GM12878 (cell line): Measurements from ENCODE around the gene PCYOX1L. TPM values are rescaled to one million over a fixed set of nuclear protein-coding genes. Genes with fewer than 3 reads are reported as not detected.

ENCODE experiments used
- ATAC-seq: fragments of 200-7000 bp; cut with Tn5 transposase; 3 replicates; pipeline ENCODE4 v1.9.1; 2020; ENCODE audit warnings: mild to moderate bottlenecking, moderate library complexity
- BruUV-seq: library from RNA; stranded (reverse); fragments of 400-500 nt; replicated peaks from 2 replicates; lab custom pipeline; 2021; lab: Mats Ljungman, UMichigan
- CTCF ChIA-PET: fragments of 300-600 bp; sonication (Branson Sonifier 250); formaldehyde crosslinking; extraction: SDS; loops from one replicate; lab custom pipeline; 2021; ENCODE audit warnings: inconsistent platforms; lab: Yijun Ruan, JAX
- POLR2A ChIA-PET: fragments of 350-600 bp; formaldehyde crosslinking; extraction: SDS; loops from one replicate; lab custom pipeline; 2021; ENCODE audit warnings: inconsistent platforms; lab: Charles Lee
- RAD21 ChIA-PET: fragments of 300-600 bp; sonication (Branson Sonifier 250); formaldehyde crosslinking; loops from one replicate; lab custom pipeline; 2023; ENCODE audit warnings: antibody characterized with exemption; ENCODE audit not compliant: unreplicated experiment; lab: Charles Lee
- SMC1A ChIA-PET: fragments of 300-600 bp; sonication (Branson Sonifier 250); formaldehyde crosslinking; loops from one replicate; lab custom pipeline; 2023; ENCODE audit not compliant: unreplicated experiment, uncharacterized antibody; lab: Charles Lee
- DNase-seq: peaks from one replicate; pipeline ENCODE4 v3.0.0-alpha.2; 2011; ENCODE audit warnings: low read depth, low spot score
- FAIRE-seq: peaks from 3 replicates; lab custom pipeline; 2011; peaks lifted over from hg19 to GRCh38; lab: Jason Lieb, UNC
- H2AFZ ChIP-seq: 2 replicates; pipeline ENCODE4 v1.6.0; 2011; ENCODE audit warnings: low read depth, low read length, control low read depth; ENCODE audit not compliant: control insufficient read depth
- H3K27ac ChIP-seq: 2 replicates; pipeline ENCODE4 v1.5.1; 2011; ENCODE audit warnings: control low read depth; ENCODE audit not compliant: control insufficient read depth, insufficient read depth
- H3K27me3 ChIP-seq, 2 experiments: replicated peaks in 1 of 2; 2 replicates each; pipeline versions ENCODE4 v1.6.0 to v1.6.1; 2011; ENCODE audit warnings: low read length in 1 of 2; ENCODE audit not compliant: control insufficient read depth in 2 of 2, insufficient read depth in 2 of 2
- H3K36me3 ChIP-seq, 2 experiments: 2 replicates each; pipeline ENCODE4 v1.5.1; 2011; ENCODE audit warnings: low read length in 1 of 2; ENCODE audit not compliant: control insufficient read depth in 2 of 2, insufficient read depth in 2 of 2
- H3K4me1 ChIP-seq: 2 replicates; pipeline ENCODE4 v1.6.1; 2011; ENCODE audit warnings: mild to moderate bottlenecking, low read length, moderate library complexity, mixed read lengths; ENCODE audit not compliant: control insufficient read depth, insufficient read depth
- H3K4me2 ChIP-seq: 2 replicates; pipeline ENCODE4 v1.6.0; 2011; ENCODE audit warnings: control low read depth; ENCODE audit not compliant: control insufficient read depth, insufficient read depth
- H3K4me3 ChIP-seq: fragments of 200-600 bp; sonication (generic); 2 replicates; pipeline ENCODE4 v1.5.1; 2016
- H3K79me2 ChIP-seq: 2 replicates; pipeline ENCODE4 v1.6.0; 2011; ENCODE audit warnings: low read length; ENCODE audit not compliant: control insufficient read depth, insufficient read depth
- H3K9ac ChIP-seq: 2 replicates; pipeline ENCODE4 v1.8.0; 2011; ENCODE audit warnings: low read length, control low read depth, mixed read lengths; ENCODE audit not compliant: control insufficient read depth, insufficient read depth
- H3K9me3 ChIP-seq: replicated peaks from 3 replicates; pipeline ENCODE4 v1.5.1; 2011; ENCODE audit warnings: mild to moderate bottlenecking, low read length; ENCODE audit not compliant: control insufficient read depth, insufficient read depth
- H4K20me1 ChIP-seq: 2 replicates; pipeline ENCODE4 v1.6.0; 2011; ENCODE audit not compliant: control insufficient read depth, insufficient read depth
- ATF7 ChIP-seq: fragments of 450-650 bp; IDR thresholded peaks from 2 replicates; pipeline ENCODE4 v1.6.1; 2016; ENCODE audit warnings: low read depth, mild to moderate bottlenecking
- BRCA1 ChIP-seq: IDR thresholded peaks from 2 replicates; pipeline ENCODE4 v1.6.1; 2011; ENCODE audit warnings: low read depth, low read length, improper control_type of control experiment
- EP300 ChIP-seq, 2 experiments: fragments of 150-350 bp in 1 of 2; IDR thresholded peaks; 2 replicates each; pipeline ENCODE4 v1.6.1; 2011 to 2012; ENCODE audit warnings: low read depth in 2 of 2, low read length in 2 of 2, borderline replicate concordance in 1 of 2, improper control_type of control experiment in 1 of 2, inconsistent platforms in 1 of 2; ENCODE audit not compliant: control insufficient read depth in 1 of 2
- IKZF2 ChIP-seq, 2 experiments: fragments of 450-650 bp; IDR thresholded peaks; 2 replicates each; pipeline ENCODE4 v1.6.1; 2017; ENCODE audit warnings: mild to moderate bottlenecking in 2 of 2, moderate library complexity in 2 of 2
- MXI1 ChIP-seq: fragments of 150-350 bp; IDR thresholded peaks from 2 replicates; pipeline ENCODE4 v1.6.1; 2011; ENCODE audit warnings: low read depth, mild to moderate bottlenecking, inconsistent platforms, low read length, improper control_type of control experiment
- NFIC ChIP-seq: IDR thresholded peaks from 2 replicates; pipeline ENCODE4 v1.6.1; 2012; ENCODE audit warnings: low read depth, mild to moderate bottlenecking, inconsistent platforms, low read length, moderate library complexity
- NFXL1 ChIP-seq: fragments of 450-650 bp; IDR thresholded peaks from 2 replicates; pipeline ENCODE4 v1.6.1; 2017; ENCODE audit warnings: antibody characterized with exemption, mild to moderate bottlenecking, borderline replicate concordance
- NR2F1 ChIP-seq: fragments of 450-650 bp; conservative IDR thresholded peaks from 2 replicates; pipeline ENCODE4 v1.6.1; 2017; ENCODE audit warnings: mild to moderate bottlenecking
- PAX5 ChIP-seq: IDR thresholded peaks from 2 replicates; pipeline ENCODE4 v1.6.1; 2011; ENCODE audit warnings: low read depth, low read length, borderline replicate concordance
- POLR2AphosphoS5 ChIP-seq: IDR thresholded peaks from 2 replicates; pipeline ENCODE4 v1.6.1; 2011; ENCODE audit warnings: mild to moderate bottlenecking, low read length, inconsistent platforms
- RB1 ChIP-seq: fragments of 450-650 bp; formaldehyde crosslinking; IDR thresholded peaks from 2 replicates; pipeline ENCODE4 v1.6.1; 2017; ENCODE audit warnings: mild to moderate bottlenecking, borderline replicate concordance
- TCF3 ChIP-seq: IDR thresholded peaks from 2 replicates; pipeline ENCODE4 v1.6.1; 2012; ENCODE audit warnings: low read depth, mild to moderate bottlenecking, low read length, borderline replicate concordance; ENCODE audit not compliant: insufficient read depth
- ZNF217 ChIP-seq: fragments of 450-650 bp; IDR thresholded peaks from 2 replicates; pipeline ENCODE4 v1.6.1; 2017; ENCODE audit warnings: antibody characterized with exemption, mild to moderate bottlenecking
- WGBS: methylation state at CpG from one replicate; pipeline ENCODE4 v1.1.6; 2016; ENCODE audit warnings: low lambda C conversion rate; ENCODE audit not compliant: insufficient replicate concordance, insufficient coverage; ENCODE audit errors: missing lambda C conversion rate; 5-methylcytosine and 5-hydroxymethylcytosine counted together
- in situ Hi-C: fragments of 300-500 bp; cut with MboI; formaldehyde crosslinking; loops from 9 replicates; pipeline ENCODE4 v1.14.3; 2018; ENCODE audit warnings: mixed read lengths
- intact Hi-C: fragments of 100-400 bp; cut with micrococcal nuclease; formaldehyde crosslinking; loops from one replicate; pipeline ENCODE4 v1.14.2; 2022; ENCODE audit not compliant: unreplicated experiment
- polyA plus RNA-seq, 11 experiments: library from polyadenylated mRNA; depleted of rRNA in 4 of 11; unstranded in 6 of 11; stranded (reverse) in 5 of 11; fragments of >200 nt; fragmentation: Nextera tagmentation in 4 of 11; fragmentation: Illumina TruSeq in 1 of 11; extraction: Ambion mirVana in 4 of 11; extraction: Trizol in 1 of 11; gene quantifications; 1 replicate in 1 of 11; 2 replicates in 10 of 11; pipeline versions ENCODE4 v1.2.1 to v1.2.3, GENCODE V29; 2011 to 2016; ENCODE audit warnings: inconsistent platforms in 2 of 11, missing spikeins in 2 of 11, low read depth in 1 of 11
- total RNA-seq, 4 experiments: library from RNA; depleted of rRNA in 3 of 4; stranded (reverse); fragments of >200 nt in 3 of 4; fragmentation: Illumina TruSeq in 1 of 4; extraction: Trizol in 1 of 4; gene quantifications; 2 replicates each; pipeline versions ENCODE4 v1.2.1 to v1.2.3, GENCODE V29; 2013 to 2021
- TF ChIP-seq, protein P1 (sequence below): fragments of 450-650 bp; formaldehyde crosslinking; IDR thresholded peaks from 2 replicates; pipeline ENCODE4 v1.4.0; 2020; ENCODE audit warnings: mild to moderate bottlenecking, moderate library complexity
- TF ChIP-seq, protein P2 (sequence below): fragments of 450-650 bp; IDR thresholded peaks from 2 replicates; pipeline ENCODE4 v1.6.1; 2017; ENCODE audit warnings: low read depth, mild to moderate bottlenecking, moderate library complexity

Gene PCYOX1L
- total and polyA plus RNA-seq, 10 of the 15 experiments (the other 5 are each of a cell fraction or from before 2014, with no cell fraction given) = 2.9 to 17.0 (median 12.9) TPM

DNA sequence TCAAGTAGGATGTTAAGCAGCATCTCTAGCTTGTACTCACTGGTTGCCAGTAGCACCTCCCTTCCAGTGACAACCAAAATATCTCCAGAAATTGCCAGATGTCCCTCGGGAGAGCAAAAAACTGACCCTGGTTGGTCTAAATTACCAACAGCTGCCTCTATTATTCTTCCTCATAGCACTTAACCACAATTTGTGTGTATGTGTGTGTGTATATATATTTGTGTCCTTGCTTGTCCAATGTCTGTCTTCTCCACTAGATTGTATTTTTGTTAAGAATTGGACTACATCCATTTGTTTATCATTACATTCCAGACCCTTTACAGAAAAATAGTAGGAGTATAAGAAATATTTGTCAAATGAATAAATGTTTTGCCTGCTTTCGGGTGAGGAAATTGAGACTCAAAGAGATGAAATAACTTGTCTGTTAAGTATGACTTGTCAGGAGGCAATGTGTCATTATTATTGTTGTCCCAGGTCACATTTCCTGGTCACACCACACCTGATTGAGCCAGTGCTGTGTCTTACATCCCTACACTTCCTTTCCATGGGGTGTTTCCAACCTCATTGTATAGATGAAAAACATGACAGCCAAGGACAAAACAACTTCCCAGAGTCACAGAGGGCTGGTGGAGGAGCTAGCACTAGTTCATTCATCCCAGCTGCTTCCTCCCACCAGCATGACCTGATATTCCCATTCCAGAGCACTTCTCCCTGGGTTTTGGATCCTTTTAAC lies 24.0 kb upstream of the PCYOX1L start:
- intact Hi-C loops = no loop called here
- Histone ChIP-seq H3K36me3 (no peaks in the 10 kb centered on the region), H3K4me2 (no peak overlapping the region), H3K27ac (no peak overlapping the region), H3K27me3 (peaks cover 1 to 2% of the 10 kb centered on the region in 2 experiments; a peak in 2 of 4 replicates), H3K9ac (no peak overlapping the region), H4K20me1 (no peaks in the 10 kb centered on the region), H3K4me3 (no peak overlapping the region), H3K9me3 (no peaks in the 10 kb centered on the region), H3K4me1 (no peaks in the 10 kb centered on the region), H2AFZ (no peak overlapping the region), H3K79me2 (no peaks in the 10 kb centered on the region)
- CTCF ChIA-PET = interaction anchor here (1.3 to 2.8 kb wide), 3 partner anchors 17 to 34 kb away, joined by 5 to 11 read pairs (median 6); no protein-coding TSS in a partner anchor
- SMC1A ChIA-PET = interaction anchor here (0.8 kb wide), 1 partner anchor 48 kb away, joined by 3 read pairs; no protein-coding TSS in a partner anchor
- in situ Hi-C loops = no loop called here
- POLR2A ChIA-PET = interaction anchor here (0.5 kb wide), 1 partner anchor 13 kb away, joined by 5 read pairs; no protein-coding TSS in a partner anchor
- no peak for FAIRE-seq
- TF ChIP-seq, protein P1, sequence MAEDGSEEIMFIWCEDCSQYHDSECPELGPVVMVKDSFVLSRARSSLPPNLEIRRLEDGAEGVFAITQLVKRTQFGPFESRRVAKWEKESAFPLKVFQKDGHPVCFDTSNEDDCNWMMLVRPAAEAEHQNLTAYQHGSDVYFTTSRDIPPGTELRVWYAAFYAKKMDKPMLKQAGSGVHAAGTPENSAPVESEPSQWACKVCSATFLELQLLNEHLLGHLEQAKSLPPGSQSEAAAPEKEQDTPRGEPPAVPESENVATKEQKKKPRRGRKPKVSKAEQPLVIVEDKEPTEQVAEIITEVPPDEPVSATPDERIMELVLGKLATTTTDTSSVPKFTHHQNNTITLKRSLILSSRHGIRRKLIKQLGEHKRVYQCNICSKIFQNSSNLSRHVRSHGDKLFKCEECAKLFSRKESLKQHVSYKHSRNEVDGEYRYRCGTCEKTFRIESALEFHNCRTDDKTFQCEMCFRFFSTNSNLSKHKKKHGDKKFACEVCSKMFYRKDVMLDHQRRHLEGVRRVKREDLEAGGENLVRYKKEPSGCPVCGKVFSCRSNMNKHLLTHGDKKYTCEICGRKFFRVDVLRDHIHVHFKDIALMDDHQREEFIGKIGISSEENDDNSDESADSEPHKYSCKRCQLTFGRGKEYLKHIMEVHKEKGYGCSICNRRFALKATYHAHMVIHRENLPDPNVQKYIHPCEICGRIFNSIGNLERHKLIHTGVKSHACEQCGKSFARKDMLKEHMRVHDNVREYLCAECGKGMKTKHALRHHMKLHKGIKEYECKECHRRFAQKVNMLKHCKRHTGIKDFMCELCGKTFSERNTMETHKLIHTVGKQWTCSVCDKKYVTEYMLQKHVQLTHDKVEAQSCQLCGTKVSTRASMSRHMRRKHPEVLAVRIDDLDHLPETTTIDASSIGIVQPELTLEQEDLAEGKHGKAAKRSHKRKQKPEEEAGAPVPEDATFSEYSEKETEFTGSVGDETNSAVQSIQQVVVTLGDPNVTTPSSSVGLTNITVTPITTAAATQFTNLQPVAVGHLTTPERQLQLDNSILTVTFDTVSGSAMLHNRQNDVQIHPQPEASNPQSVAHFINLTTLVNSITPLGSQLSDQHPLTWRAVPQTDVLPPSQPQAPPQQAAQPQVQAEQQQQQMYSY = no peak
- TF ChIP-seq PAX5 (no peak), NFIC (no peak), MXI1 (no peak), POLR2AphosphoS5 (no peak), ZNF217 (no peak), ATF7 (no peak), RB1 (no peak), TCF3 (no peak), NFXL1 (no peak), NR2F1 (no peak), IKZF2 (IDR thresholded peaks at IDR 0.05) (no peak), EP300 (IDR thresholded peaks at IDR 0.05; ENCODE audit: borderline replicate concordance in 1 of 2, control insufficient read depth in 1 of 2, low read depth in 2 of 2, low read length in 2 of 2) (no peak), BRCA1 (no peak)
- TF ChIP-seq, protein P2, sequence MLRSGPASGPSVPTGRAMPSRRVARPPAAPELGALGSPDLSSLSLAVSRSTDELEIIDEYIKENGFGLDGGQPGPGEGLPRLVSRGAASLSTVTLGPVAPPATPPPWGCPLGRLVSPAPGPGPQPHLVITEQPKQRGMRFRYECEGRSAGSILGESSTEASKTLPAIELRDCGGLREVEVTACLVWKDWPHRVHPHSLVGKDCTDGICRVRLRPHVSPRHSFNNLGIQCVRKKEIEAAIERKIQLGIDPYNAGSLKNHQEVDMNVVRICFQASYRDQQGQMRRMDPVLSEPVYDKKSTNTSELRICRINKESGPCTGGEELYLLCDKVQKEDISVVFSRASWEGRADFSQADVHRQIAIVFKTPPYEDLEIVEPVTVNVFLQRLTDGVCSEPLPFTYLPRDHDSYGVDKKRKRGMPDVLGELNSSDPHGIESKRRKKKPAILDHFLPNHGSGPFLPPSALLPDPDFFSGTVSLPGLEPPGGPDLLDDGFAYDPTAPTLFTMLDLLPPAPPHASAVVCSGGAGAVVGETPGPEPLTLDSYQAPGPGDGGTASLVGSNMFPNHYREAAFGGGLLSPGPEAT = no peak
- WGBS = 29% methylated on average over 2 of the region's 2 CpGs
- ATAC-seq = no peak
- no TSS peak for BruUV-seq
- RAD21 ChIA-PET = no interaction called here
- no peak for DNase-seq
